ENCODE data around the gene ADAMTSL3.
A peak's percentile ranks its signal among the peaks of the same experiment; 100 is the strongest.

The ADAMTSL3 gene, protein sequence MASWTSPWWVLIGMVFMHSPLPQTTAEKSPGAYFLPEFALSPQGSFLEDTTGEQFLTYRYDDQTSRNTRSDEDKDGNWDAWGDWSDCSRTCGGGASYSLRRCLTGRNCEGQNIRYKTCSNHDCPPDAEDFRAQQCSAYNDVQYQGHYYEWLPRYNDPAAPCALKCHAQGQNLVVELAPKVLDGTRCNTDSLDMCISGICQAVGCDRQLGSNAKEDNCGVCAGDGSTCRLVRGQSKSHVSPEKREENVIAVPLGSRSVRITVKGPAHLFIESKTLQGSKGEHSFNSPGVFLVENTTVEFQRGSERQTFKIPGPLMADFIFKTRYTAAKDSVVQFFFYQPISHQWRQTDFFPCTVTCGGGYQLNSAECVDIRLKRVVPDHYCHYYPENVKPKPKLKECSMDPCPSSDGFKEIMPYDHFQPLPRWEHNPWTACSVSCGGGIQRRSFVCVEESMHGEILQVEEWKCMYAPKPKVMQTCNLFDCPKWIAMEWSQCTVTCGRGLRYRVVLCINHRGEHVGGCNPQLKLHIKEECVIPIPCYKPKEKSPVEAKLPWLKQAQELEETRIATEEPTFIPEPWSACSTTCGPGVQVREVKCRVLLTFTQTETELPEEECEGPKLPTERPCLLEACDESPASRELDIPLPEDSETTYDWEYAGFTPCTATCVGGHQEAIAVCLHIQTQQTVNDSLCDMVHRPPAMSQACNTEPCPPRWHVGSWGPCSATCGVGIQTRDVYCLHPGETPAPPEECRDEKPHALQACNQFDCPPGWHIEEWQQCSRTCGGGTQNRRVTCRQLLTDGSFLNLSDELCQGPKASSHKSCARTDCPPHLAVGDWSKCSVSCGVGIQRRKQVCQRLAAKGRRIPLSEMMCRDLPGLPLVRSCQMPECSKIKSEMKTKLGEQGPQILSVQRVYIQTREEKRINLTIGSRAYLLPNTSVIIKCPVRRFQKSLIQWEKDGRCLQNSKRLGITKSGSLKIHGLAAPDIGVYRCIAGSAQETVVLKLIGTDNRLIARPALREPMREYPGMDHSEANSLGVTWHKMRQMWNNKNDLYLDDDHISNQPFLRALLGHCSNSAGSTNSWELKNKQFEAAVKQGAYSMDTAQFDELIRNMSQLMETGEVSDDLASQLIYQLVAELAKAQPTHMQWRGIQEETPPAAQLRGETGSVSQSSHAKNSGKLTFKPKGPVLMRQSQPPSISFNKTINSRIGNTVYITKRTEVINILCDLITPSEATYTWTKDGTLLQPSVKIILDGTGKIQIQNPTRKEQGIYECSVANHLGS (N-terminal part only)

GRCh38 chr15:83653639-83654378 lies at the start of gene ADAMTSL3:
Gene ADAMTSL3 (plus strand): TSS chr15:83654123. CDS start chr15:83655762, 1,639 bp downstream.
- peak; percentile 8 to 13 for DNase-seq (ENCODE audit: low read depth in 2 of 2)

- DNase-seq (ENCODE audit: low read depth in 2 of 2), result no peak
Measured at GRCh38 chr15:83604549-83604948, 49.4 kb upstream of the ADAMTSL3 start.

DNA sequence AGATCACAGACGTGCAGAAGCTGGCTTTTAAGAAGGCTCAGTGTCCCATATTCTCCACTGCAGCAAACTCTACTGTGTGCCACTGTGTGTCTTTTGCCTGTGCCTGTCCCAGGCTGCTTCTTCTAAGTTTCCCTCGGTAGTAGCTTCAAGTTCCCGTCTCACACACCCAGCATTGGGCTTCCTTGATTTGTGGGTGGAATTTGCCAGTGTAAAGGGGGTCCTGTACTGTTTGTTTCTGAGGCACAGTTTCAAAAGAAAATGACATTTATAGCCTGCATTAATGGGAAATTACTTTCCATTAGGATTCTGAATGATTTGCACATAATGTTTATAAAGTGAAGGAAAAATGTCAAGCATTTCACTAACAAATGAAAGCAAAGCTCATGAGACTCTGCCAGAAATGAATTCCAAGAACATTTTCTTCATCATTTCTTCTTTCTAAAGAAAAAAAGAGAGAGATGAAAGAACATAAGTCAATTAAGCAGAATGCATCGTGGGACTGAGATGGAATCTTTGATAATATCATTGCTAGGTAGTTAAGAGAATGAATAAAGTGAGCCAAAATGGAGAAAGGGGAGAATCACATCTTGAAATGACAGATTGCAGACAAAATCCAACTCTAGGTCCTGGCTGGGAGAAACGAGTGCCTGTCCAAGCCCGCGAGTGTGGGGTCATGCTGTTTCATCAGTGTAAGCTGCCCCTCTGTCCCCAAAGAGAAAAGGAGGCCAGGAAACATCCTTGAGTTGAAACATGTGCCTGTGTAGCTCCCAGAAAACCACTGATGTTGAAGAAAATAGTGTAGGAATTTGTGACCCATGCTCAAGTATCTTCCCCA lies 48.6 kb upstream of the ADAMTSL3 start:
- DNase-seq (ENCODE audit: low read depth in 2 of 2), result no peak

GRCh38 chr15:83610132-83610531 lies 43.8 kb upstream of the ADAMTSL3 start:
- DNase-seq (ENCODE audit: low read depth in 2 of 2), result no peak

DNA sequence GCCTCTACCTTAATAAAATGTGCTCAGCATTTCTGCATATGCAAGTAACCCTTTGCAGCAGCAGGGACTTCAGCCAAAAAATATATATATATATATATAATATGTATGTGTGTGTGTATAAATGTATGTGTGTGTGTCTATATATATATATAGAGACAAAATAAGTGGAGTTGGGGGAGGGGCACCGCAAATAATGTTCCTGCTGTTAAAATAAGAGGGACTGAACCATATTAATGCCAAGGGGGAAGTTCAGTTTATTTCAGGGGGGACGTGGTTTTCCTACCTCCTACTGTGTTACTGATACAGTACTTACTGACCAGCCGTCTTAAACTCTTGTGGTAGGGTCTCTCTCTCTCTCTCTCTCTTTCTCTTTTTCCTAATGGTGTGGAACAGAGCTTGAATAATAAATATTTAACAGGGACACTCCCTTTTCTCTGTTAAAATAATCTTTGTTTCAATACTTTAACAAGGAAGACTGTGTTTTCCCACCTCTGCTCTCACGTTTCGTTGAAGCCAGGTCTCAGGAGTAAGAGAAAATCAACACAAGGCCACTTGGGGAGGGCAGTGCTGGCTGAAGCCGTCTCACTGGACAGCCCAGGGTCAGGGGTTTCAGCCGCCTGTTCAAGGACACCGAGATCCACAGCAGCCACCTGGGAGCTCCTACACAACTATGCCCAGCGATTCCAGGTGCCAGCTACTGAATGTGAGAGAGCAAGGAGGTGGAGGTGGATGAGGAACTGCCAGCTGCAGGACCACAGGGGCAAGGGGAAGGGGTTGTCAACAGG lies 42.8 kb upstream of the ADAMTSL3 start:
- no peak for DNase-seq (ENCODE audit: low read depth in 2 of 2)

DNA sequence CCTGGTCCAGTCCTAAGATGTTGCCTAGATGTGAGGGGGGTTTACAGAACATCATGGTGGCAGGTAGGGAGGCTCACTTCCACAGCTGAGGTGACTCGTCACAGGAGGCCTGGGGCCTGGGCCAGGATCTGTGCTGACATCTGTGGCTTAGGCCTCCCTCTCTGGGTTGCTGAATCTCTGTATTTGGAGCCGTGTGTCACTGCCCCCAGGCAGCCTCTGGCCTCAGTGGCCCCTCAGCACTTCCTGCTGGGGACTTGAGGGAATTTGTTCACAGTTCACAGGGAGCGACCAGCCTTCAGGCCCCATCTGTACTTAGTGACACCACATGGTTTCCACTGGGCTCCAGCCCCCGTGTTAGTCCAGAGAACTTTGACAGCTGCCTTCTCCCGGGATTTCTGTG lies 41.7 kb upstream of the ADAMTSL3 start:
- no peak for DNase-seq (ENCODE audit: low read depth in 2 of 2)

DNA sequence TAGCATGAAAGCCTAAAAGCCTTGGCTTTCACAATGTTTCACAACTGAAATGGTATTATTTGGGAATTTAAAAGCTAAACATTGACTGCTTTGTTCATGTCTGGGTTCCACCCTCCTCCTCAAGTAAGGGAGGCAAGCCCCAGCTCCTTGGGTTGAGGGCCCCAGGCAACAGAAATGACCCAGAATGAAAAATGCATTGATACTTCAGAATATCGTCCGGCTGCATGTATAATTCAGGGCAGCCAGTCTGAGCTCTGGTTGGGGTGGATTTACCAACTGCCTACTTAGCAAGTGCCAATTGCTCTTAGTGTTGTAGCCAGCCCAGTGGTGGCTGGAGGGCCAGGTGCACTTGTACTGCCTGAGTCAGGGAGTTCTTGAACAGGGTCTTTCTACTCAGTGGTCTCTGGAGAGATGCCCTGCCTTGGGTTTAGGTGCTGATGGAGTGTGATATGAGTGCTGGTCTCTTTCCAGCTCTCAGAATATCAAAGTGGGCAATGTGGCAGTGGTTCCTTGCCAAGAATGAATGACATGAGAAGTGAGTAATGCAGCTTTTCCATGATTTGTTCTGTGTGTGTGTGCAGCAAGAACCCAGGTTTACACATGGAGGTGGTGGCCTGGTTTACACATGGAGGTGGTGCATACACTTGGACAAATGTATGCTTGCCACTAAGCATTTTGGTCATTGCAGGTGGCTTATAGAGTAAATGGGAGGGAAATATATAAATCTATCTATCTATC lies 40.9 kb upstream of the ADAMTSL3 start:
- DNase-seq (ENCODE audit: low read depth in 2 of 2), result no peak

DNA sequence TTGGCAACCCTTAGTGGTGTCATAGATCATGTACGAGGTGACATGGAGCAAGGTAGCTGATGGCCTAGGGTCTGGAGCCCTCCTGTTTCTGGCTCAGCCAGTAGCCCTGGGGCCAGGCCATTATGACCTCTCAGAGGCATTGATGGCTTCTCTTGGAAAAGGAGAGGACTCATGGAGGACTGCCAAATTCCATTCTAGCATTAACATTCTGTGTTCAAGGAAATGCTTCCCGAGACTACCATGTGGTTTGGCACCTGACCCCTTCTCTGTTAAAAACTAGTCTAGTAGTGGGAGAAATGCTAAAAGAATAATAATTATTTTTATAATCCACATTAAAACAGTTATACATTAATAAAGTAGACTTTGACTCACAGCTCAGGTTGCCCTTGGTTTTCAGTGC lies 40.2 kb upstream of the ADAMTSL3 start:
- DNase-seq (ENCODE audit: low read depth in 2 of 2), result no peak

DNA sequence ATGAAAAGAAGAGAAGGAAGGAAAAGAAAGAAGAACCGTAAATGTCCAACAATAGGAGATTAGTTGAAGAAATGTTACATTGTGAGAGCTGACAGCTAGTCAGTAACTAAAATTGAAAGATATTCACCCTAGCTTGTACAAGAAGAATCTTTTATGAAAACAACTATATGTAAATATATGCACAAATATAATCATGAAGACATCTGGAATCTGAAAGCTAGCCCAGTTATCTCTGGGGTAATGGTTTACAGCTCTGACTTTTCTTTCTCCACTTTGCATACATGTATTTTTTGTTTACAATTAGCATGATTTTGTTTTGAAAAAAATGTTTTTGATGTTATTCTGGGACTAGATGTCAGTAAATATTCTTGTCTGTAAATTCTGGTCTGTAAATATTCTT lies 37.1 kb upstream of the ADAMTSL3 start:
- no peak for DNase-seq (ENCODE audit: low read depth in 2 of 2)

DNA sequence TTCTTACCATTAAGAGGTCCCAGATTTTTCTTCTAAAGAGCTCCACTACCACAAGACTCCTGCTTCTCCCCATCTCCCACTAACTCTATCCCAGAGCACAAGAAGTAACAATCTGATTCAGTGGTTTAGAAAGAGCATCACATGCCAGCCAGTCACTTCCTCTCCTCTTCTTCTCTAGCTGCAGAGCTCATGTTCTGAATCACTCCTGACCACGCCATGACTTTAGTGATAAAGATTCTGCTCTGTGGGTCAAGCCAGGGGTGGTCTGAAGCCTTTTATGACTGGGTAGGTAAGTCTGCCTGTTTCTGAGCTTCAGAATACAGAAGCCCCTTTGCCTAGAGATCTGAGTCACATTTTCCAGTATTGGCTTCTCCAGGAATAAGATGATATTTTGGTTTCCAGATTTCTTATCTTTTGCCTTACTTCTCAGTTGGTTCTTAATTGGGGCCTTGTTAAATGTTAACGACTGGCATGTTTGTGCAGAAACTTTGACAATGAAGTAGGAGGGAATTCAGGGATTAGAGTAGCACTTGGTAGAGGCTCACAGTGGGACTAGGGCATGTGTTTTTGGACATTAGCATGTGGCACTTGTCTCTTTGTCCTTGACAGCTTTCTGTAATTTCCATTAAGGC lies 27.6 kb upstream of the ADAMTSL3 start:
- no peak for DNase-seq (ENCODE audit: low read depth in 2 of 2)

- no peak for DNase-seq (ENCODE audit: low read depth in 2 of 2)
Measured at GRCh38 chr15:83631534-83631933, 22.4 kb upstream of the ADAMTSL3 start.

DNA sequence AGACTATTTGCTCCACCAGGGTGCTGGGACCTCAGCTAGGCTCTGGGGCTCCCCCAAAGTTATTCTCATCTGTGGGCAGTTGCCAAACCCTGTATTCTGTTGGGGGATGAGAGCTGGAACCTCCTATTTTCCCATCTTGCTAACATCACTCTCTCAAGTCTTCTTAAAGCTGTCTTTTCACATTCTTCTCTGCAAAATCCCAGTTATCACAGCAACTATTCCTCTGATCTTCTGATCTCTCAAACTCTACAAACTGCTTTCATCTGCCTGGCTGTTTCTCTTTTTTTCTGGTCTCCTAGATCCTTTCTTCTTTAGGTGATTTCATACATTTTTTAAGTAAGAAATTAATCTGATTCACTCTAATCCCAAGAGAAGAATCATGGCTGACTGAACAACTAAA lies 10.7 kb upstream of the ADAMTSL3 start:
- DNase-seq (ENCODE audit: low read depth in 2 of 2), result no peak

GRCh38 chr15:83644439-83644838 lies 9.5 kb upstream of the ADAMTSL3 start:
- DNase-seq (ENCODE audit: low read depth in 2 of 2), result no peak

GRCh38 chr15:83650831-83651230 lies 3.1 kb upstream of the ADAMTSL3 start:
- DNase-seq (ENCODE audit: low read depth in 2 of 2), result no peak

- DNase-seq (ENCODE audit: low read depth in 2 of 2), result no peak
Measured at GRCh38 chr15:83651541-83651940, 2.4 kb upstream of the ADAMTSL3 start.

DNA sequence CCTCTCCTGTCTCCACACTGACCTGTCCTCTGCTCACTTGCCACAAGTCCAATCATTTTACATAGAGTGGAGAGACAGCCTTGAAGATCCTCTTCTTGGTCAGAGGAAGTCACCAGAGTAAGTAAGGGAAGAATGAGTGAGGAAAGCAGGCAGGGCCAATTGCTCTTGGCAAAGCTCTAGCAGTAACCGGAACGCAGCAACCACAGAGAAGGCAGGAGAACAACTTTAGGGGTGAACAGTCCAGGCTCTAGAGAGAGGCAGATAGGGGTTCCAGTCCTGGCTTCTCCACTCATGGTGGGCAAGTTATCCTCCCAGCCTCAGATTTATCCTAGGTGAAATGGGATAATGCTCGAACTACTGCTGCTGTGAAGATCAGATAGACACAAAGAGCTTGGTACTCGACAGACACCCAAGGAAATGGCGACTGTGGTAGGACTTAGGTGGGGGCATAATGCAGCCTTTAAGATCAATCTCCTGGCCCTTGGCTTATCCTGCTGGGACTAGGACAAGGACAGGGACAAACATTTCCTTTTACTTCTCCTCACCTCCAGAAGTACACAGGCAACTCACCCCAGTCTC lies 1.2 kb upstream of the ADAMTSL3 start:
- no peak for DNase-seq (ENCODE audit: low read depth in 2 of 2)

DNA sequence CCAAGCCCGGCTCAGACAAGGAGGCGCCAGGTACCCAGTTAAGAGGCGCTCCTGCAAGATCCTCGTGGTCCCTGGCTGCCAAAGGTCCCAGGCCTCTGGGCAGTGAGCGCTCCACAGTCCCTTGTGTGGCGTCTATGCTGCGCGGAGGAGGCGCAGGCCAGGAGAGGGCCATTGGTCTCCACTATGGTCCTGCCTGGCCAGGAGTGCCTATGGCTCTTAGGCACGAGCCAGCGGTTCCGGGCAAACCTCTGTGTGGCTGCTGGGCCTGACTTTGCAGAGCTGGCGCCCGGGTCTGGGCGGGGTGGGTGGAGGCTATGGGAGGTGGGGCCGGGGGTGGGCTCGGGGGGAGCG lies 660 bp upstream of the ADAMTSL3 start:
- DNase-seq (ENCODE audit: low read depth in 2 of 2), result no peak
